Activated CD4-positive, alpha-beta T cell treated with anti-CD3 and anti-CD28 coated beads for 48 hours (primary cell): ENCODE results near the gene MRGPRD.

Experiments
- DNase-seq: peaks from one replicate; pipeline ENCODE4 v3.0.0-alpha.2; 2020

Gene MRGPRD

DNA sequence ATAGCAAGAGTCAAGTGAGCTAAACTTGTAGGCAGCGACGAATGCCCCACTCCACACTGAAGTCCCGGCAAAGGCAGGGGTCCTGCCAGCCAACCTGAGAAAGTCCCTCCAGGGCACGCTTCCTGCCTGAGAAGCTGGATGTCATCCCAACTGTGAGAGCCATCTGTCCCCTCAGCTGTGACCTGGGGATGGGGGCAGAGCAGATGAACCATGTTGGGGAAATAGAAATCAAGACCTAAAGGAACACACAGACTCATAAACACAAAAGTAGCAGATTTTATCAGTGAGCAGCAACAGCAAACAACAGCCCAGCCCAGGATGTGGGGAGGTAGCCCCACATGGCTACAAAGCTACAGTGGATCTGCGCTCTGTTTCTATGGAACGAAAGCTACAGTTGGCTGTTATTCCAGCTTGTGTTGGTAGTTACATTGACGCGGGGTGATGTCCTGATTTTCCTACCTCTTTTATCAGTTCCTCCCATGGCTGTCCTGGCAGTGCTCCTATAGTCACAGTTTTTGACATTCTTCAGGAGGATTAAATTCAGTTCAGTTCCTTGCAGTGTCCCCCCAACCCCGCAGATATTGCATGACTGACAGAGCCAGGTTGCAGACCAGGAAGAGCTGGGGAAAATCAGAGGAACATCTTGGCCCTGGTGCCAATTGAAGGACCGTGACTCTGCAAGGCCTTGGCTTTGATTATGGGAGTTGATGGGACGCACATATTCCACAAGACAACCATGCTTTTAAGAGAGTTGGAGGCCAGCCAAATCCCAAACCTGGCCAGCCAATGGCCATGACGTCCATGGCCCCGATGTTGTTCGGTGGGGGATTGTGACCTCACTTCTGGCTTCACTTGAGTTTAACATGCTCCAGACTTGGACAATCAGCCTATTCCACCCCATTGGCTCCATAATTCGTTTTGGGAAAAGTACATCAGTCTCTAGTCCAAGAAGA is 14.6 kb downstream of the MRGPRD start:
- DNase-seq: no peak

DNA sequence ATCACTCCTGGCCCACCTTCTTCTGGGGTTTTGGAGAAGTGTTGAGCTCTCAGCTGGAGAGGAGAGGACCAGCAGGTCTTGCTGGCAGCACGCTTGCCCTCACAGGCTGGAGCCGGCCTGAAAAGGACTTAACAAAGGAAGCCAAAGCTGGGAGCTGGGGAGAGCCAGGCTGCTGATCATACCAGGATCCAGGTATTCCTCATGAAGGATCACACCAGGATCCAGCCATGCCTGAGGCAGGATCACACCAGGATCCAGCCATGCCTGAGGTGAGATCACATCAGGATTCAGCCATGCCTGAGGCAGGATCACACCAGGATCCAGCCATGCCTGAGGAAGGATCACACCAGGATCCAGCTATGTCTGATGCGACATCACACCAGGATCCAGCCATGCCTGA is 17.0 kb downstream of the MRGPRD start:
- no peak for DNase-seq

DNA sequence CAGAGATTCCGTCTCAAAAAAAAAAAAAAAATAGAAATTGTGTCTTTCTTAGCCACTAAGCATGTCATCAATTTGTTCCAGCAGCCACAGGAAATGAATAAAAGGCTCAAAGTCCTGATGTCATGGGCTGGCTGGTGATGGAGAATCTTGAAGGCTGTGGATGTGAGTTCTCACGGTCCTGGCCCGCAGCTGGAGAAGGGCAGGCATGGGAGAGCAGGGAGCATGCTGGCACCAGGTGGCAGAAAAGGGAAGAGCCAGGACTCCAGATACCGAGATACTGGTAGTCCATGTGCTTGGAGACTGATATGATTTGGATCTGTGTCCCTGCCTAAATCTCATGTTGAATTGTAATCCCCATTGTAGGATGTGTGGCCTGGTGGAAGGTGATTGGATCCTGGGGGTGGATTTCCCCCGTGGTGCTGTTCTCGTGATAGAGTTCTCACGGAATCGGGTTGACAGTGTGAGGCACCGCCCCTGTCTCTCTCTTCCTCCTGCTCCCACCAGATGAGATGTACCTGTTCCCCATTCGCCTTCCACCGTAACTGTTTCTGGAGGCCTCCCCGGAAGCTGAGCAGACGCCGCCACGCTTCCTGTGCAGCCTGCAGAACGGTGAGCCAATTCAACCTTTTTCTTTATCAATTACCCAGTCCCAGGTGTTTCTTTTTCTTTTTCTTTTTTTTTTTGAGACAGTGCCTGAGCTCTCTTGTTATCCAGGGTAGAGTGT is 18.1 kb downstream of the MRGPRD start:
- peak; percentile 11 for DNase-seq

DNA sequence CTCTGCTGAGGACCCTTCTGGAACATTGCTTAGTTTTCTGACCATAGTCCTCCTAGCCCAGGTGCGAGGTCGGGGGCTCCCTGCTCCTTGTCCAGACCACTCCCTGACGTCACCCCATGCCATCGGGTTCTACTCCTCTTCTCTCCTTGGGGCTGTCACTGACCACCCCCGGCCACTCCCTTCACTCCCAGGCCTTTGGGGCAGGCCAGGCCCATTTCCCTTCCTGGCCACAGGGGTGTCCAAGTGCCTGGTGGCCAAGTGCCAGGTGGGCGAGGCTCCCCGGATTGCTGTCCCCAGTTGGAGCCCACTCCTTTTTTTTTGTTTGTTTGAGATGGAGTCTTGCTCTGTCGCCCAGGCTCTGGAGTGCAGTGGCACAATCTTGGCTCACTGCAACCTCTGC is 19.5 kb downstream of the MRGPRD start:
- DNase-seq: no peak

DNA sequence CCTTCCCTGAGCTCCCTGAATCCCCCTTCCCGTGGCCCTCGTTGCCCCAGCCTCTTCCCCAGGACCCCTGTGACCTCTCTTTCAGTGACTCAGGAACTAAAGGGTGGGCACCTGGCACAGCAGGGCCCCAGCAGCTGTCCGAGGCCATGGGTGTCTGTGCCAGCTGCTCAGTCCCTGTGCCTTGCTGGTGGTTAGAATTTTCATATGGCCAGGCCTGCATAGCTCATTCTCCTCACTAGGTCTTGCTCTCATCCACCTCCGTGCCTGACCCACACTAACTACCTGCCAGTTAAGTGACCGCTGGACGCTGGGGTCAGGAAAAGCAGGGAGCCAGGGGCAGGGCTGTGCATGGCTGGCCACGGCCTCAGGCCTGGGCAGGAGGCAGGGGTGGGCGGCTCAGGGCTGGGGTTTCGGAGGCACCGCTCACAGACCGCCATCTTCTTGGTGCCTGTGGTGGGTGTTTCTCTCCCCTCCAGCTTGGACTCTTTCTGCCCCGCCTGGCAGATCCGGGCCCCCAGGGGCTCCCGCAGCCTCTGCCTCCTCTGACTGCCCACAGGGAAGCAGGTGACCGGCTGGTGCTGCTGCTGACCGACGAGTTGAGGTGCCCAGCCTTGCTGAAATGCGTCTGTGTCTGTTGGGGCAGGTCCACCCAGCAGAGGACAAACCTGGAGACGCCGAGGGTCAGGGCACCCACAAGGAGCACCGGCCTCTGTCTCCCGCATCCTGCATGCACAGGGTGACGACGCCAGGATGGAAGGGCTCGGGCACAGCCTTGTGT is 20.3 kb downstream of the MRGPRD start:
- no peak for DNase-seq

DNA sequence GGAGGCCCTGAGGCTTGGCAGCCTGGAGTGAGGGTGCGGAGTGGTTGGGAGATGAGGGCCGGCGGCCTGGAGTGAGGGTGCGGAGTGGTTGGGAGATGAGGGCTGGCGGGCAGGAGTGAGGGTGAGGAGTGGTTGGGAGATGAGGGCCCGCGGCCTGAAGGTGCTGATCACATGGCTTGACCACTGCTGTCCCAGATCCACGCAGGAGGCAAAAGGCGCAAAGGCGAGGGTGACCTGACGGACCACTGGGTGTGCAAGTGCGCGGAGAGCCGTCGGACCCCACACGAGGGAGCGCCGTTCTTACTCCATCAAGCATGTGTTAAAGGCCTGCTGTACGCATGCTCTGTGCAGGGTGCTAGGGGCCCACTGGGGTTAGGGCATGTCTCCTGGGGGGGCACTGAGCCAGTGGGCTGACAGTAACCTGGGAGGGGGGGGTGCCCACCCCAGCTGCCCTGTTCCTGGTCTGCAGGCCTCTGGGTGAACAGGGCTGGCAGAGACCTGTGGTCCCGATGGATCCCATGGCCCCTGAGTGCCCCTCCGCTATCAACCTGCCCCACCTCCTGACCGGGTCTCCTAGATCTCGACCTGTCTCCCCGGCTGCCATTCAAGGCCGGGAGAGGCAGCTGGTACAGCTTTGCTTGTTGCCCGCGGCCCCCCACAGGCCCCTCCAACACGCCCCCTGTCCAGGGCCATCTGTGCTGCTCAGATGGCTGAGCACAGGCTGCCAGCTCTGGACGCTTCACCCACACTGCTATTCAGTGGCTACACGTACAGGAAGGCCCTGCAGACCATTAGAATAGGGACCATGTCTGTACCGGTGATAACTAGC is 21.1 kb downstream of the MRGPRD start:
- no peak for DNase-seq

DNA sequence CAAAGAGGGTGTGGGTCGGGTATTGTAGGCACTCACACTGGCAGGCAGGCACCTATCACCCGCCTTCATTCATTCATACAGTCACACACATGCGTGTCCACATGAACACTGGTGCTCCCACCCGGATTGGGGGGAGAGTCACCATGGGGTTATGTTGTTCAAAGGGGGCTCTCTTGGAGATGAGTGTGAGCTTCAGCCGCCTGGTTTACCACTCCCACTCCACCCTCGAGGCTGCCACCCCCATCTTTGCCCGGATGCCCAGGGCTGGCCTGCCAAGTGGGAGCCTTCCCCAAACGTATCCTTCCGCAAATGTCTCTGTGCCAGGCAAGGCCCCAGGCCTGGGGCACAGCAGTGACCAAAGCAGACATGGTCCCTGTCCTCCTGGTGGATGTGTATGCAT is 22.6 kb downstream of the MRGPRD start:
- DNase-seq: no peak

DNA sequence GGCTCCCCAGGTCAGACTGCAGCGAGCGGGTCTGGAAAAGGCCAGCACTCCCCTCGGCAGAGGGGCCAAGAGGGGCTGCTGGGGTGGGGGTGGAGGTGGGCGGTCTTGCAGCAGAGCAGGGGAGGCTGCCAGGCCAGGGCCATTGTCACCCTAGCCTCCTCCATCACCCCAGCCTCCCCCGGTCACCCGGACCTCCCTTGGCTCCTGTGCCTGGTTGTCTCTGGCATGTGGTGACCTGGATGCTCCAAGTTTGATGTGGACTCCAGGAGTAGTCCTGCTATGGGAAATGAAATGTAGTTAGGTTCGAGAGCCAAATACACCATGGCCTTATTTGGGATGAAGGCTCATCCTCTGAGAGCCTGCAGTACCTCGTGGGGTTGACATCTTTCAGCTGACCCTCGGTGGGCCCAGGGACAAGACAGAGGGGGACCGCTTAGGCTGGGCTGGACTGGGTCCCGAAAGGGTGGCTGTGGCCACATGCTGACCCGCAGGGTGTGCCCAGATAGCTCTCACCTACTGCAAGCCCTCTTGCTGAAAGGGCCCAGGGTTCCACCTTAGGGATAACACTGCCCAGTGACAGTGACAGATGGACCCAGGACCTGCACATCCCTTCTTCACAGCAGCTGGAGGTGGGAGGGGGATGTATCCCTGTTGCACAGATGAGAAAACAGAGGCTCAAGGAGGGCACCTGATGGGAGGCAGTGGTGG is 24.1 kb downstream of the MRGPRD start:
- no peak for DNase-seq

DNA sequence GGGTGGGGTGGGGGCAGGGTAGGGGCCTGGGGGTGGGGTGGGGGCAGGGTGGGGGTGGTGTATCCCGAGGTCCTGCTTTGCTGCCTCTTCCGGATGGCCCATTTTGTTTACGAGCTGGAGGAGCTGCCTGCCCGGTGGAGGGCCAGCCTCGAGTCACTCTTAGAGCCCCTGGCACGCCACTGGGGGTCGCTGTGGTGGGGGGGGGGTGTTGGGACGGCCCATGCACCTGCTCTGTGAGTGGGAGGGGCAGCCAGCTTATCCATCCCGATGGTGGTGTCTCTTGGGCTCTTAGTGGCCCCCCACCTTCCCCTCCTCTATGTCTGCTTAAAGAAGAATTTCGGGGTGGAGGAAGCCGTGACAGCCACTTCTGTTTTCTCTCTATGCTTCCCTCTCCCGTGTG is 24.6 kb downstream of the MRGPRD start:
- peak; percentile 20 for DNase-seq

DNA sequence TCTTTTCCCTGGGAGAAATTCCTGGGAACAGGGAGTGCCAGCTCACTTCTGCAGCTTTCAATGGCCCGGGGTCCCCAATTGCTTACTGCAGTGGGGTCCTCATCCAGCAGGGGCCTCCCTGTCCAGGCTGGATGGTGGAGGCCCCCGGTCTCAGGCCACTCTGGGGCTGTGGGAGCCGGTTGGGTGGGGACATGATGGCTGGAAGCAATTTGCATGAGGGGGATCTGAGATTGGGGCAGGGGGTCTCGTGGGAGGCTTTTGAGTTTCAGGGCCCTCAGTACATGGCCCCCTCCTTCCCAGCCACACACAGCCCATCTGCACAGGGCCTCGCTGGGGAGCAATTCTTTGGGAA is 25.2 kb downstream of the MRGPRD start:
- DNase-seq: no peak

DNA sequence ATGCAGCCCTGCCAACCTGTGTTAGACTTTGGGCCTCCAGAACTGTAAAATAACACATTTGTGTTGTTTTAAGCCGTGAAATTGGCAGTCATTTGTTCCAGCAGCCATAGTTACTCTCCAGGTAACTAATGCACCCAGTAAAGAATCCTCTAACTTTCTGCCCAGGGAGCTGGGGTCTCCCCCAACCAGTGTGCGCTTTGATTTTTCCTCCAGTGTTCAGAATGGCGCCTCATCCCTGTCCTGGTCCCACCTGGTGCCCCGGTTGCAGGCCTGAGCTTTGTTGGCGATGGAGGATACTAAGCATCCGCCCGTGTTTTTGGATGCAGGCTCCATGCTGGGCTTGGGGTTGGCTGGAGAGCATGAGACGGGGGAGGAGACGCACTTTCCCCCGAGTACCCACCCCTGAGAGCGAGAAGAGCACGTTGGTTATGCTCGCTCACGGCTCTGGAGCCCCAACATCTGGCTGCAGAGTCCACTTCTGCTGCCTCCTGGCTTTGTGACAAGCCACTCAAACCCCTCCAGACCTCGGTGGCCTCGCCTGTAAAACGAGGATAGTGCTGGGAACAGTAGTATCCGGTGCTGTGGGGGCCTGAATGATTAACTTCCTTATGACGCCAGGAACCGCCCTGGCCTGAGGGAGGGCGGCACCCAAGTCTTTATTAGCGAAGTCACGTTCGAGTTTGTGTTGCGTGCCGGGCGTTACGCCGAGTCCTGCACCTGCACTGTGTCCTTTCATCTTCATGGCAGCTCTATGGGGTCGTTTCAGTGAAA is 25.8 kb downstream of the MRGPRD start:
- no peak for DNase-seq

DNA sequence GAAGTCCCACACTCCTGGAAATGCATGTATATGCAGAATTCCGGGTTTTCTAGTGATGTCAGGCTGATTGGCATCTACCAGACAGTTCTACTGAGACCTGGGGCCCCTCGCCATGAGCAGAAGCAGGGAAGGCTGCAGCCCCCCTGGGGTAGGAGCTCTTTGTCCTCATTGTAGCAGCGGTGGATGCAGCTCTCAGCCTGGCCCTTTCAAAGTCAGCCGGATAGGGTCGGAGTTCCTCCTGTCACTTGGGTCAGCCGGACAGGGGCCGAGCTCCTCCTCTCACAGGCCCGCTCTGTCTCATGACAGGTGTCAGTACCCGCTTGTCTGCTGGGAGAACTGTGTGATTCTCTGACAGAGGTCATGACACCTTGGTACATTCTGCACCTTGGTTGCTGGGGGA is 30.0 kb downstream of the MRGPRD start:
- no peak for DNase-seq

DNA sequence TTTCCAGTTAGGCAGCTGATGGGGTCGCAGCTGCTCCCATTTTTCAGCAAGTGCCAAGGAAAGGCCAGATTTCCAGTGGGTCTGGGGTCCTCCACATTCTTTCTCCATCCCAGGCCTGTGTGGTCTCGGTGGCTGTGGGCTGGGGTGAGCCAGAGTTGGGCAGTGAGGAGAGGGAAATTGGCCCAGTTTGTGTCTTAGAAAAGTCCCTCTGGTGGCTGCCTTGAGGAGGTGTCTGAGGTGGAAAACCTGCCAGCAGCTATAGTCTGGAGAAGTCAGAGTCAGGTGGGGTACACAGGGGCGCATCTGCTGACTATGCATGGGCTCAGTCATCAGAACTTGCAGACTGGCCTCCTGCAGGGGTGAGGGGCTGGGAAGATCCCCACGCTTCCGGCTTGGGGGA is 30.5 kb downstream of the MRGPRD start:
- DNase-seq: no peak

DNA sequence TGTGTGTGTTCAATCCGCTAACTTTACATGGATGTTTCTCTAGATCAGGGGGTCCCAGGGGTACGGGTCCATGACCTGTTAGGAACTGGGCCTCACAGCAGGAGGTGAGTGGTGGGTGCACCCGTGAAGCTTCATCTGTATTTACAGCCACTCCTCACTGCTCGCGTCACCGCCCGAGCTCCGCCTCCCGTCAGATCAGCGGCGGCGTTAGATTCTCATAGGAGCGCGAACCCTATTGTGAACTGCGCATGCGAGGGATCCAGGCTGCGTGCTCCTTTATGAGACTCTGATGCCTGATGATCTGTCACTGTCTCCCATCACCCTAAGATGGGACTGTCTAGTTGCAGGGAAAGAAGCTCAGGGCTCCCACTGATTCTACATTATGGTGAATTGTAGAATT is 31.9 kb downstream of the MRGPRD start:
- no peak for DNase-seq

DNA sequence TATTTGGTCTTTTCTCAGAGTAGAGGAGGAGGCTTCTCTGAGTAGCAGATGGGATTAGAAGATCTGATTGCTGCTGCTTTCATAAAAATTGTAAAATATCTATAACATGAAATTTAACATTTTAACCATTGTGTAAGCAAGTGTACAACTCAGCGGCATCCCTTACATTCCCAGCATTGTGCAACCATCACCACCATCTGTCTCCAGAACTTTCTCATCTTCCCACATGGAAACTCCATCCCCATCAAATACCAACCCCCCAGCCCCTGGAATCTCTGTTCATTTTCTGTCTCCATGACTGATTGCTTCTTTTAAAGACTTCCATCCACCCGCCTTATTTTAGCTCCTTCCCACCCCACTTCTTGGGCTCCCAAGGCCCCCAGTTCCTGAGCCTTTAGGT is 32.3 kb downstream of the MRGPRD start:
- no peak for DNase-seq

DNA sequence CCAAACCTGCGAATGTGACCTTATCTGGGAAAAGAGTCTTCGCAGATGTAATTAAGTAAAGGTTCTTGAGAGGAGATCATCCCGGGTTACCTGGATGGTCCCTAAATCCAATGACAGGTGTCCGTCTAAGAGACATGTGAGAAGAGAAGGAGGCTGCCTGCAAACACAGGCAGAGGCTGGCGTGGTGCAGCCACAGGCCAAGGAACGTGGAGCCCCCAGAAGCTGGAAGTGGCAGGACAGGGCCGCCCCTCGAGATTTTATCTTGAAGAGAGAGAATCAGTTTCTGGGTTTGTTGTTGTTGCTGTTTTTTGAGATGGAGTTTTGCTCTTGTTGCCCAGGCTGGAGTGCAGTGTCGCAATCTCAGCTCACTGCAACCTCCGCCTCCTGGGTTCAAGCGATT is 33.6 kb downstream of the MRGPRD start:
- DNase-seq: no peak

DNA sequence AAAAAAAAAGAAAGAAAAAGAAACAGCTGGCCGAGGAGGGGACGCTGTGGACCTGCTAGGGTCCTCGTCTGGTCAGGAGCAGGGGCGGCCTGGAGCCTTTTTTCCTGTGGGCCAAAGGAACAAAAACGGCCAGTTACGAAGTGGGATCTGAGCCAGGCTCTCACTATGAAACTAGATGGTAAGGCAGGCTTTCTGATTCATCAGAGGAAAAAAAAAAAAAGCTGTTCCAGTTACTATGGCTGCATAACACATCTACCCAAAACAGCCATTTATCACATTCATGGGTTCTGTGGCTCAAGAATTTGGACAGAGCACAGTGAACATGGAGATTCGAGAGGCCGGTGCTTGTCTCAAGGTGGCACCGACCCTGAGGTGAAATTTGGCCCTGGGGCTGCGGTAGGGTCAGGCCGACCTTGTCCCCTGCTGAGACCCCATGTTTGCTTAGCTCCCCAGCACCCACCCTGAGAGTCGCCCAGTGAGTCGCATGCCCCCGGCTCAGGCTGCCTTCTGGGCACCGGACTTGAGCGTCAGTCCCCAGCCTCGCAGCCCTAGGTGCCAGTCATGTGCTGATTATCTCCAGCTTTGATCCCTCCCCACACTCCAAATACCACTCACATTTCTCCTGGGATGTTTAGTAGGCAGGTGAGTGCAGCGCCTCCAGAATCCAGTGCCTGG is 34.2 kb downstream of the MRGPRD start:
- DNase-seq: no peak

DNA sequence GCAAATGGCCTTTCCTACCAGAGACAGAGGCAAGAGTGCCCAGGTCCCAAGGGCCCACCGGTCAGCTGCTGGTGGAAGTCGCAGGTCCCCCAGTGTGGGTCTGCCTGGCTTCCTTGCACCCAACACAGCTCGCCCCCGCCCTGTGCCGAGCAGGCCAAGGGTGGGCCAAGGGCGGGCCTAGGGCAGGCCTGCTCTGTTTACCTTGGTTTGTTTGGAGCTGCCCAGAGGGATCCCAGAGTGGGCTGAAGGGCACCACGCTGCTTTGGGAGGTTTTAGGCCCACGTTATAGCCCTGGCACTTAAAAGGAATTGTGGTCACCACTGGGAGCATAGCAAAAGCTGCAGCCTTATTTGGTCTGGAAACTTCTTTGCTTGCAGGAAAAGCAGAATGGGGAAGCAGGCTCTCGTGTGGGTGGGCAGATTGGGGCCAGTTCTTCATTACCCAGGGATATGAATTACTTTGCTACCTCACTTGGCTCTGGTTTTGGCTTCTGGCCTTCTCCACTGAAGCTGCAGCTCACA is 38.0 kb downstream of the MRGPRD start:
- no peak for DNase-seq

DNA sequence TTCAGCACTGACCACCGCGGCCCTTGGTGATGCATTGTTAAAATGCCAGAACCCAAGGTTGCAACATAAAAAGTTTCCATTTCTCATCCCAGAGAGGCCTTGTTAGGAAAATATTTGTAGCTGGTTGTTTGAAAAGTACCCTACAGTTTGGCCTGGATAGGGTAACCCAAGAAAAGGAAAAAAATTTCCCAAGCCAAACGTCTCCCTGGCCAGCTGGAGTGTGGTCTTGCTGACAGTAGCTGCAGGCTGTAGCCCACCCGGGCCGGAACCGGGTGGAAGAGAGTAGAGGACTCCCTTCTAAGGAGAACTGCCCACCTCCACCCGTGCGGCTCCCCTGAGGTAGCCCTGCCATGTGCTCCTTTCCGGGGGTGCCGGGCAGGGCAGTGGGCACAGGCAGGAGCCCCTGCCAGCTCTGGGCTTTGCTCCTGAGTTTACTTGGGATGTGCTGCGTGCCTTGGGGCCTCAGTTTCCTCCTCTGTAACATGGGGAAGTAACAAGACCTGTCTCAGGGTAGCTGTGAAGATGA is 38.6 kb downstream of the MRGPRD start:
- DNase-seq: no peak
